GM19240 (cell line): Measurements from ENCODE around the gene CEP19.
A peak's percentile ranks its signal among the peaks of the same experiment; 100 is the strongest.
"Not testable (repeated sequence)": the region's sequence is repeated elsewhere in the genome, so short reads cannot be mapped to it uniquely, and the experiment has no call there.

Experiments
- DNase-seq: peaks from one replicate; pipeline ENCODE4 v3.0.0; 2011; ENCODE audit warnings: low spot score; ENCODE audit not compliant: insufficient read length

Gene CEP19, protein sequence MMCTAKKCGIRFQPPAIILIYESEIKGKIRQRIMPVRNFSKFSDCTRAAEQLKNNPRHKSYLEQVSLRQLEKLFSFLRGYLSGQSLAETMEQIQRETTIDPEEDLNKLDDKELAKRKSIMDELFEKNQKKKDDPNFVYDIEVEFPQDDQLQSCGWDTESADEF

DNA sequence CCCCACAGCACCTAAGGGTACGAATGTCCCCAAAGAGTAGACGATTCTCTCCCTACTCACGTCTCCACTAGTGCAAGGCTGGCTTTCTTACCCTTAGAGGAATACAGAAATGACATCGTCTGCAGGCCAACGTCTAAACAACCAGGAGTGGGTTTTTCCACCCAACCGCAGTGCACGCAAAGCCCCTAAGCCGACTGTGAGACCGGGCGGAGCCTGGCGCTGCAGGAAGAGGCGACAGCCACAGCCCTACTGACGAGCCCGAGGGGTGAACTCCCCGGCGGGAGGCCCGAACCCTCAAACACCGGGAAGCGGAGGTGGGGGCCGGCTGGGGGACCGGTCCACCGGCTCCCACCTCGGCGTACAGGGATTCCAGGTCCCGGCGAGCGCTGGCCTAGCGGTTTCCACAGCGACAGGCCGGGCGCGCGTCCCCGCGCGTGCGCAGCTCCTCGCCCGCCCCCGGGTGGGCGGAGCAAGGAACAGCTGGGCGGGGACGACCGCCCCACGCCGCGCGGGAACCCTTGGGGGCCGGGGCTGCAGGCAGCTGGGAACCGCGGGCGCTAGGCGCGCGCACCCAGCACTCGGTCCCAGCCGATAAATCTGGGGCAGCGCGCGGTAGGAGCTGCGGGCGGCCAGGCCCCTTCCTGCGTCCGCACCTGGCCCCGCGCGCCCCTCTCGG, at the start of gene CEP19, which contains the start of gene PIGX:
Gene CEP19 (minus strand): TSS at position 413 of the 676 bp plus-strand sequence. CDS start 3,593 bp downstream, outside the sequence.
Gene PIGX (plus strand): TSS at position 540 of the 676 bp plus-strand sequence.
- peak; percentile 72 for DNase-seq

DNA sequence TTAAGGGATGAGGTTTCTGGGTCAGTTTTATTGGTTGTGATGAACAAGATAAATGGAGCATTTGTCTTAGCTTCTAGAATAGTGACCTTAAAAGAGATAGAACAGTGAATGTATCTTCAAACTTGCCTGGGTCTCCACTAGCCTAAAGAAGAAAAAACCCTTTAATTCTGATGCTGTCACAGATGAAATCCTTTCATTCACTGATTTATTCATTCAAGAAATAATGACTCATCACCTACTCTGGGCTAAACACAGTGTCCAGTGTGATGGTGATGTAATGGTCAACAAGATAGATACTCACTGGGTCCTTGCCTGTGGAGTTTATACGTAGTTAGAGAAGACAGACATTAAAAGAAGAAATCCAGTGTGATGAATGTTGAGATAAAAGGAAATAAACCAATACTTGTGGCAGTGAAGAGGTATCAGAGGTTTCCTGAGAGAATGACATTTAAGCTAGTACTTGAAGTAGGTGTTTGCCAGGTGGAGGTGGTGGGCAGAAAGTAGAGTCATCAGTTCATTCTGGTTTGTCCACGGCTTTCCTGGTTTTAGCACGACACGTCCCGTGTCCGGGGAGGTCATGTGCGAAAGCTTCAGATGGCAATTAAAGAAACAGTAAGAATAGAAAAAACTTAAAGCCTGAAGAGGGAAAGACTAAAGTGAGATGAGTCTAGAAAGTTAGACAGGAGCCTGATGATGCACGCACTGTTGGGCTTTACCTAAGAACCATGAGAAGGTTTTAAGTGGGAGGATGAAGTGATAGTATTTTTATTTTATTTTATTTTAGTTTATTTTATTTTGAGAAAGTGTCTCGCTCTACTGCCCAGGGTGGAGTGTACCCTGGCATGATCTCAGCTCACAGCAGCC, 46.1 kb upstream of the CEP19 start:
- DNase-seq = no peak

DNA sequence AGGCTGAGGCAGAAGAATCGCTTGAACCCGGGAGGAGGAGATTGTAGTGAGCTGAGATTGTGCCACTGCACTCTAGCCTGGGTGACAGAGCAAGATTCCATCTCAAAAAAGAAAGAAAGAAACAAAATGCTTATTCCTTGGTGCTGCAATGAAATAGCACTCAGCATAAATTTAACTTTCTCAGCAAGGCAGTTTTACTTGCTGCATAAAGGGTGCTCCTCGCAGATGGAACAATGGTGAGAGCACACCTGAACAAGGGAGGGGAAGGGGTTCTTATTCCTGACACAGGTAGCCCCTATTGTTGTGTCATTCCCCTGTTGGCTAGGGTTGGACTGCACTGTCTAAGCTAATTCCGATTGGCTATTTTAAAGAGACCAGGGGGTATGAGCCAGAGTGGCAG, 44.7 kb upstream of the CEP19 start:
- DNase-seq = no peak

DNA sequence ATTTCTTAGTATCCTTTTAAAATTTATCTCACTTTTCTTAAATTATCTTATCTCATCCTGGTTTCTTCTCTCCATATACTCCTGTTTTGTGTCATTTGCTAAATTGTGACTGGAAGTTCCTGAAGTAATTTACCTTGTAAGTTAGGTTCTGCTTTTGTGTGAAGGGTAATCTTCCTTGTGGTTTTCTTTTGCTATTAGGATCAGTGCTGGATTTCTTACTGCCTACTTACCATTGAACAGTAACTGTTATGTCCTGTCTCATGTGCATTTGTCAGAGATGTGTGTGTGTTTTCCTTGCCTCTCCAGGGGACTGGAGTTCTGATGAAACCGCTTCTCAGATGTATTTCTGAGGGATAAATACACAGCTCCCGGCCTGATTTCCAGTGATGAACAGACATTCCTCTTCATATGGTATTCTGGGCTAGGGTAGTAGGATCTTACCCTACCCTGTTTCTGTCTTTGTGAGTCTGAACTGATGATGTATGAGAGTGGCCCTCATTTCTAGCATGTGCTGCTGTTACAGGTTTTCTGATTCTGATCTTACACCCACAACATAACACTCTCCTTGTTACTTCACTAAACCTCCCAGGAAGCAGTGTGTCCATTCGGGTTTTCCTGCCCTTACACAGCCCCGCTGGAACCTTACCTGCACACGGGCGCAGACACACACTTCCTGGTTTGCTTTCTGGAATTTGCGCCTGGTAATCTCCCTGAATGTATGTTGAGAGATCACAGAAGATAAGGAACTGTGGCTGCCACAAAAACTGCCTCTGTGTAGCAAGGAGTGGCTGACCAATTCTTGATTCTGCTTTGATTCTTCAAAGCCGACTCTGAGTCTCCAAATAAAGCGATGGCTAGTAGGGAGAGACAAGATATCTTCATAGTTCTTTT, 42.3 kb upstream of the CEP19 start:
- no peak for DNase-seq

DNA sequence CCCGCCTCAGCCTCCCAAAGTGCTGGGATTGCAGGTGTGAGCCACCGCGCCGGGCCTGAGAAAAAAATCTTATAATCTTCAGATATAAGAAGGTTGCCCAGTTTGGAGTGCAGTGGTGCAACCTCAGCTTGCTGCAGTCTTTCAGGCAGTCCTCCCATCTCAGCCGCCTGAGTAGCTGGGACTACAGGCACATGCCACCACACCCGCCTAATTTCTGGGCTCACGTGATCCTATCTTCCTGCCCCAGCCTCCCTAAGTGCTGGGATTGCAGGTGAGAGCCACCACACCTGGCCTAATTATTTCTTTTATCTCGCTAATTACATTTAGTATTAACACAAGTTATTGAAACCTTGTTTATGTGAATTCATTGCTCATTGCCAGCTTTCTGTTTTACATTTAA, 41.2 kb upstream of the CEP19 start:
- DNase-seq = no peak

DNA sequence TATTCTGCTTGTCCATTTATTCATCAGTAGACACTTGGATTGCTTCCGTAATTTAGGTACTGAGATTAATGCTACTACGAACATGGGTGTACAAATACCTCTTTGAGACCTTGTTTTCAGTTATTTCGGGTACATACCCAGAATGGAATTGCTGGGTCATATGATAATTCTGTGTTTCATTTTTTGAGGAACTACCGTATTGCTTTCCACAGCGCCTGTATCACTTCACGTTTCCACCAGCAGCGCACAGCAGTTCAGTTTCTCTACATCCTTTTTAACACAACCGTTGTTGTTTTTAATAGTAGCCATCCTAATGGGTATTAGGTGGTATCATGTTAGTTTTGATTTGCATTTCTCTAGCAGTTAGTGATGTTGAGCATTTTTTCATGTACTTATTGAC, 37.1 kb upstream of the CEP19 start:
- DNase-seq = no peak

DNA sequence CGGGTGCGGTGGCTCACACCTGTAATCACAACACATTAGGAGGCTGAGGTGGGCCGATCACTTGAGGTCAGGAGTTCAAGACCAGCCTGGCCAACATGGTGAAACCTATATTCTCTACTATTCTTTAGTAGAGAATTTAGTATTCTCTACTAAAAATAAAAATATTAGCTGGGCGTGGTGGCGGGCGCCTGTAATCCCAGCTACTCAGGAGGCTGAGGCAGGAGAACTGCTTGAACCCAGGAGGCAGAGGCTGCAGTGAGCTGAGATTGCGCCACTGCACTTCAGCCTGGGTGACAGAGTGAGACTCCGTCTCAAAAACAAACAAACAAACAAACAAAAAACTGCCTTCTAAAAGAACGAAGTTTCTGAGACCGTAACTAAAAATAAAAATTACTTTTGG, 31.5 kb upstream of the CEP19 start:
- not testable (repeated sequence) for DNase-seq

DNA sequence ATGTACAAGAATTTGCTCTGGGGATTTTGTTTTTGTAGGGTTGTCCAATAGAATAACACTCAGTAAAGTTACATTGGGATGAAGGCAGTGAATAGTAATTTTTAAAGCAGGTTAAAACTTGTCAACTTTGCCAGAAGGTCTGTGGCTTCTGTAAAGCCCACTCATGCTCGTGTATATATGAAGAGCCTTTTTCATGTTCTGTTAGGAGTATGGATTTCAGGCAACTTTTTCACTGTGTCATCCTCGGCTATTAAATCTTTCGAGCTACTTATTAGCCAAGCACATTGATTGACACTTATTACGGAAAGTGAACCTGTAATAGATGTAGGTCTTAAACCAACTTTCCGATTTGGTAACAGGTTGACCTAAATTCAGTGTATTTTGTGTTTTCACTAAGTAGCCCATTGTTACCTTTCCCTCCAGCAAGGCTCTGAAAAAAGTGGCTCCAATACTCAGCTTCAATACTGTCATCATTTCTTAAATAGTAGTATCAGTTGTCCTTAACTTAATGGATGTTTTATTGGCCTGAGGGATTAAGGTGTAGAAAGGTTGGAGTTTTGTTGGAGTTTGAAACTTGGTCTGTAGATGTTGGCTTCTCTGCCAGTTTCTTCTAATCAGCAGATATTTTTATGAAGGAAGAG, 29.3 kb upstream of the CEP19 start:
- no peak for DNase-seq

DNA sequence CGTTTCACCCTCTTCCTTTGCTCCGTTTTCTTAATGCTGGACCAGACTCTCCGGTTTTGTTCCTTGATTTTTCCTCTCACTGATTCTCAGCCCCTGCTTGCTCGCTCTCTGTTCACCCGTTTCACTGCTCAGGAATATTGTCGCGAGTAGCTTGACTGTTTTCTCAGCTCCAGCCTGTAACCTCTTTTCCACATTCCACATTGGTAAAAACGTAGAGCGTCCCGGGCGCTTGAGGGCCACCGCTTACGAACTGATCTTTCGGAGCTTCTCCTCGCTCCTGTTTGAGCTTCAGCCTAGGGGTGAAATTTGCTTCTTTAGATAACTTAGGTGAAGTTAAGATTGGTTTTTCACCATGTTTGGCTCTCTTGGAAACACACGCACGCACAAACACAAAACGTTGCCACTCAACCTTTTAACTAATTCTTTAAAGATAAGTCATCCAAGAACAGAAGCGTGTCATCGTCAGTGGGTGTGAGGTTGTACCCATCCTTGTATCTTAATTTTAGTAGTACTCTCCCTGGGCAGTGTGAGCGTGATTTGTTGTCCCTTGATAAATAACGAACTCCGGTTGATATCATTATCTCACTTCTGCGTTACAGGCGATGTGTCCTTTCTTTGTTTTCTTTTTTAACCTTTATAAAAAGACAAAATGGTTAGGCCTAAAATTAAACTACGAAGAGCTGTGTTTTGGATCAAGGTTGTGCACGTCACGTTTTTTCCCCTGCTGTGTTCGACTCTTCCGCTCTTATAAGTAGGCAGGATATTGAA, 28.6 kb upstream of the CEP19 start:
- DNase-seq = no peak

DNA sequence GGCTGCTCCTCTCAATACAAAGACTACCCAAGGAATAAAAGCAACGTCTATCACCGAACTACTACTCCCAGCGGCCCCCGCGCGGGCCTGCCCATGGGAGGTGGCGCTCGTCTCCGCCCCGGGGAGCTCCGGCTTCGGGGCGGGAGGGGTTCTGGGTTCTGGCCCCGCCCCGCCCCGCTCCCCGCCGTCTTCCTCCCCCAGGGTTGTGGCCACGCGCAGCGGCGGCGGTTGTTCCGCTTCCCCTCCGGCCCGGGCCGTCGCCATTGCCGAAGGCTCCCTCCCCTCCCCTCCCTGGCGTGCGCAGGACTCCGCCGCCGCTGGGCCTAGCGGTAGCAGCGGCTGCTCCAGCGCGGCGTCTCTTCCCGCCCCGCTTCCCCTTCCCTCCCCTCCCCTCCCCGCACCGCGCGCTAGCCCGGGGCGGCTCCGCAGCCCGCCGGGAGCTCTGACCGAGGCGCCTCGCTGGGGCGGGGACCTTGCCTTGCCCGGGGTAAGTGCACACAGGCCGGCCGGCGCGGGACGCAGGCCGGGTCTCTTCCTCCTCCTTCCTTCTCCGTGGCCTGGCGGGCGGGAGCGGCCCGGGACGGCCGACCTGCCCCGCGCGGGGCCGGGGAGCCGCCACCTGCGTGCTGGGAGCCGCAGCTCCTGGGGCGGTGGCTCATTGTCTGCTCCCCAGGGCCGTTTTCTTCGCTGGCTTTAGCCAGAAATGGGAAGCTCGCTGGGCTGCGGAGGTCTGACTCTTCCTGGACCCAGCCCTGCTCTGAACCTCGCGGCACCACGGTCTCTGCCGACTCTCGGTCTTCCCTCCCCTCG, 27.8 kb upstream of the CEP19 start, which contains the start of gene PAK2:
Gene PAK2 (plus strand): TSS at position 187 of the 810 bp plus-strand sequence. CDS start 42,790 bp downstream, outside the sequence.
- peak; percentile 61 for DNase-seq

DNA sequence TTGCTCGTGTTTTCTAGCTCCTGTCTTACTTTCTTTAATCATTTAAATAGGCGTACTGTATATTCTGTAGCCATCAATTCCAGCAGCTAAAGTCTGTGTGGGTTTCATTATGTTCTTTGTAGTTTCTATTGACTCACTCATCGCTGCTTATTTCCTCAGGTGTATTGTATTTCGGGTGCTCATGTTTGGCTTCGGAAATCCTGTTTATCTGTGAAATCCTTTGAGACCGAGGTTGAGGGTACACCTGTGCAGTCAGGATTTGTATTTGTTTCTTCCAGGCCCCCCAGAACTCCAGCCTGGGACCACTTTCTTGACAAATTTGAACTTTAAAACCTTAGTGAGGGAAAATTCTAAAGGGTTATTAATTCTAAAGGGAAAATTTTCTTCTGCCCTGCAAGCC, 25.6 kb upstream of the CEP19 start:
- DNase-seq = no peak

DNA sequence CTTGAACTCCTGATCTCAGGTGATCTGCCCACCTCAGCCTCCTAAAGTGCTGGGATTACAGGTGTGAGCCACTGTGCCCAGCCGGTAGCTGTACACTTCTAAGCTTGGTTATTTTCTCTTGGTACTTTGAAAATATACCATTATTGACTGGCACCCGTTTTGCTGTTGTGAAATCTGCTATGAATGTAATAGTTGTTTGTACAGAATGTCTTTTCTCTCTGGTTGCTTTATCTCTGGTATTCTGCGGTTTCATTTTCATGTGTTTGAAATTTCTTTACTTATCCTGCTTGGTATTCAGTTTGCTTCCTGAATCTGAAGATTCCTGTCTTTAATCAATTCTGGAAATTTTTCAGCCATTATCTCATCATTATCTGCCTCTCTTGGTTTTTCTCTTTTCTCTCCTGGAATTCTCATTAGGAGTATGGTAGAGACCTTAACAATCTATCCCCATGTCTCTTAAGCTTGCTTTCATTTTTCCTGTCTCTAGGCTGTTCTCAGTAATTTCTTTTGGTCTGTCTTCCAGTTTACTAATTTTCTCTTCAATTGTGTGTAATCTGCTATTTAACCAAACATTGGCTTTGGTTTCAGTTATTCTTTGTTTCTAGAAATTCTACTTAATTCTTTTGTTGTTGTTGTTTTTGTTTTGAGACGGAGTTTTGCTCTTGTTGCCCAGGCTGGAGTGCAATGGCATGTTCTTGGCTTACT, 24.8 kb upstream of the CEP19 start:
- DNase-seq = no peak

DNA sequence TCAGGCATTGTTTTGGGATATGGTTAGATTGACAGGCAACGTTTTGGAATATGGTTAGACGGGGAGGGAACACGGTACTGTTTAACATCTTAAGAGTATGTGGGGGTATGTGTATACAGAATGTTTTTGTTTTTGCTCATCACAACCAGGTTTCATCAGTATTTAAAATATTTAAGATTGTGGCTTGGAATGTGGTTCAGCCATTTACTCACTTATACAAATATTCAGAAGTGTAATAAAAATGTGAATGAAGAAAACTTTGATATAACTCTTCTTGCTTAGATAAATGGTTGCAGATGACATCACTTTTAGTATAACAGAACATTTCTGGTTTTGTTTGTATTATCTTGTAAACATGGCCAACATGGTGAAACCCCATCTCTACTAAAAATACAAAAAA, 23.7 kb upstream of the CEP19 start:
- no peak for DNase-seq

DNA sequence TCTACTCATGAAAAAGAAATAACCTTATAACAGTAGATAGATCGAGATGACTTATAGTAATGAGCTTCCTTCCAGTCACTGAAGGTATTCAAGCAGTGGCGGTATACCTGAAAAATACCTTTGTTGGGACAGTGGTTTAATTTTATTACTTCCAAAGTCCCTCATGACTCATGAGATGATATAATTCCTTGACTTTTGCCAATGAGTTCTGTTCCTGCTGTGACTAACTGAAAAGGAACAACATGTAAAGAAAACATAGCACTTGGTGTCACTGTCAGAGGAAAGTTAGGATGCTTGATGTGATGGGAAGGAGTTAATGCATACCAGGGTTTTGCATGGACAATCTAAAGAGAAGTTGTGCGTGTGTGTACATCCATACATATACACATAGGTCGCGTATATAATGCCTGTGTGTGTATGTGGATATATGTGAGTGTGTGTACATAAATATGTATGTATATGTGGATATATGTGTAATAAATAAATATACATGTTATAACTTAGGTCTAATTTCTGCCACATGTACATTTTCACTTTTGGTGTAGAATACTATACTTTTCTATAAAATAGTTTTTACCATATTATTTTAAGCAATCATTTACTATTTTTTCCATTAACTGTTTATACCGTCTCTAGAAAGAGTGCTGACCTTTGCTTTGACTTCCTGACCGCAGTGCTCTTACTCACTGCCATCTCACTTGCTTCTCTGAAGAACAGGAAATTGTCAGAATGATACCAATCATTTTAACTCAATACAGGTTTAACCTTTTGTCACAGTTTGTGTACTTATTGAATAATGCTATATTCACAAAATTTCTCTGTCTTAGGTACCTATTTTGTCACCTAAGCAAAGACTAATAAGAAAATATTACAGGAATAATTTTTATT, 15.0 kb upstream of the CEP19 start:
- DNase-seq = no peak

DNA sequence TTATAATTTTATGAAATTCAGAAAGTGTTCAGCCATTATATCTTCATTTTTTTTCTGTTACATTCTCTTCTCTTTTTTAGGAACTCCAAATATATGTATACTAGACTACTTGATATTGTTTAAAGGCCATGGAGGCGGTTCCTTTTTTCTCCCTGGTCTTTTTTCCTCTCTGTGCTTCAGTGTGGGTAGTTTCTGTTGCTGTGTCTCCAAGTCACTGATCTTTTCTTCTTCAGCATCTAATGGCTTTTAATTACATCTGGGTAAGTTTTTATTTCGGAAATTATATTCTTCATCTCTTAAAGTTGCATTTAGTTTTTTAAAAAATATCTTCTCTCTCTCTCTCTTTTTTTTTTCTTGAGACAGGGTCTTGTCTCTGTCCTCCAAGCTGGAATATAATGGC, 9.0 kb upstream of the CEP19 start:
- DNase-seq = no peak

DNA sequence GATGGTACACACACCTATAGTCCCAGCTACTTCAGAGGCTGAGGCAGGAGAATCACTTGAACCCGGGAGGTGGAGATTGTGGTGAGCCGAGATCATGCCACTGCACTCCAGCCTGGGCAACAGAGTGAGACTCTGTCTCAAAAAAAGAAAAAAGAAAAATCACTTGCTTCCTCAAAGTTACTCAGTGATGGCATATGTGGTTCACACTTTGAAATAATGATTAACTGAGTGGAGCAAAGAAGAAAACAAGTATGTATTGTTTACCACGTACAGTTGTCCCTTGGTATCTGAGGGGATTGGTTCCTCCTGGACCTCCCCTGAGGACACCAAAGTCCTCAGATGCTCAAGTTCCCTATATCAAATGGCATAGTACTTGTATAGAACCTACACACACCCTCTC, 5.1 kb upstream of the CEP19 start:
- not testable (repeated sequence) for DNase-seq
